Parathyroid adenoma (tissue), 2 donors: Measurements from ENCODE around the gene NFATC2.

ENCODE experiments used
- H2AFZ ChIP-seq: fragments of 300-600 bp; sonication (generic); one replicate; pipeline ENCODE4 v1.7.0; 2017; ENCODE audit warnings: antibody characterized with exemption, mild to moderate bottlenecking
- H3K27ac ChIP-seq: fragments of 300-600 bp; sonication (generic); one replicate; pipeline ENCODE4 v1.7.0; 2017
- H3K27me3 ChIP-seq: fragments of 300-600 bp; sonication (generic); one replicate; pipeline ENCODE4 v1.7.0; 2017; ENCODE audit warnings: low read length; ENCODE audit not compliant: control insufficient read depth, insufficient read depth
- H3K36me3 ChIP-seq: fragments of 300-600 bp; sonication (generic); one replicate; pipeline ENCODE4 v1.7.0; 2017; ENCODE audit warnings: low read length; ENCODE audit not compliant: control insufficient read depth, insufficient read depth
- H3K4me1 ChIP-seq: fragments of 300-600 bp; sonication (generic); one replicate; pipeline ENCODE4 v1.7.0; 2017; ENCODE audit warnings: control low read depth
- H3K4me2 ChIP-seq: fragments of 300-600 bp; sonication (generic); one replicate; pipeline ENCODE4 v1.7.0; 2017; ENCODE audit warnings: low read length
- H3K4me3 ChIP-seq: fragments of 300-600 bp; sonication (generic); one replicate; pipeline ENCODE4 v1.7.0; 2017; ENCODE audit warnings: low read depth, low read length
- H3K79me2 ChIP-seq: fragments of 300-600 bp; sonication (generic); one replicate; pipeline ENCODE4 v1.7.0; 2017; ENCODE audit warnings: control low read depth
- H3K9ac ChIP-seq: fragments of 300-600 bp; sonication (generic); one replicate; pipeline ENCODE4 v1.7.0; 2017; ENCODE audit warnings: mild to moderate bottlenecking
- H3K9me3 ChIP-seq: fragments of 300-600 bp; sonication (generic); one replicate; pipeline ENCODE4 v1.7.0; 2017; ENCODE audit warnings: low read length; ENCODE audit not compliant: control insufficient read depth
- TF ChIP-seq, protein P1 (sequence below): fragments of 300-600 bp; sonication (generic); IDR thresholded peaks from one replicate; pipeline ENCODE4 v1.7.0; 2017; ENCODE audit warnings: antibody characterized with exemption, mild to moderate bottlenecking
- donor health status: primary hyperparathyroidism.

The NFATC2 gene

DNA sequence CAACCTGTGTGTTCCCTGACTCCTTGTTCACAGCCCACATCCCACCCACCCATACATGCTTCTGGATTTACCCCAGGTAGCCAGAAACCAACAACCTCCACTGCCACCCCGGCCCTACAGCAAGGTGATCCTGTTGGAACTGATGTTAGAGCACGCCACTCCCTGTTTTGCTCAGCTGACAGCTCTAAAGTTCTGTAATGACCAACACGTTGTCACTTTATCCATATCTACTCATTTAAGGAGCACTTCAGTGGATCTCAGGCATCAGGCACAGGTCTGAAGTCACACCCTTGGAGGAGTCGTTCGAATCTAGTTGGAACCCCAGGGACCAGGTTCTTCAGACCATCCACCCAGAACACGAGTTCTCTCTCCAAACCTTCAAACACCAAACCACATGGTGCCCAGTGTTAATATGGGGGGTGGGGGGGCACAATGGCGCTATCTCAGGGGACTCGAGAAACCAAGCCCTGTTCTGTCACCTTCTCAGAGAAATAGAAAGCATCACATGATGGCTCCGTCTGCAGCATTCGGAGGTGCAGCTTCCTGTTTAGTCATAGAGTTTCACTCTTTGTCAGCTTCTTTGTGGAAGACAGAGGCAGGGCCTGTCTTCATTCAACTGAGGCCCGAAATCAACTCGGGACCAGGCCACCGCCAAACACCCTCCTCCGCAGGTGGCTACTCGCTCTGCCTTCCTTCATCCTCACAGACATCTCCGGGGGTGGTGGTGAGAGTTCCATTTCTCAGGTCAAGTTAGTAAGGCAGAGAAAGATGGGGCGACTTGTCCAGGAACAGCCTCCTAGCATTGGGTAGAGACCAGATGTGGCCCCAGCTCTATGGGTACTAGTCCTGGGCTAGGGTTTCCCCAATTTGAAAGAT is 142.2 kb downstream of the NFATC2 start:
- no peaks in the 10 kb centered on the region for H3K27me3 ChIP-seq

DNA sequence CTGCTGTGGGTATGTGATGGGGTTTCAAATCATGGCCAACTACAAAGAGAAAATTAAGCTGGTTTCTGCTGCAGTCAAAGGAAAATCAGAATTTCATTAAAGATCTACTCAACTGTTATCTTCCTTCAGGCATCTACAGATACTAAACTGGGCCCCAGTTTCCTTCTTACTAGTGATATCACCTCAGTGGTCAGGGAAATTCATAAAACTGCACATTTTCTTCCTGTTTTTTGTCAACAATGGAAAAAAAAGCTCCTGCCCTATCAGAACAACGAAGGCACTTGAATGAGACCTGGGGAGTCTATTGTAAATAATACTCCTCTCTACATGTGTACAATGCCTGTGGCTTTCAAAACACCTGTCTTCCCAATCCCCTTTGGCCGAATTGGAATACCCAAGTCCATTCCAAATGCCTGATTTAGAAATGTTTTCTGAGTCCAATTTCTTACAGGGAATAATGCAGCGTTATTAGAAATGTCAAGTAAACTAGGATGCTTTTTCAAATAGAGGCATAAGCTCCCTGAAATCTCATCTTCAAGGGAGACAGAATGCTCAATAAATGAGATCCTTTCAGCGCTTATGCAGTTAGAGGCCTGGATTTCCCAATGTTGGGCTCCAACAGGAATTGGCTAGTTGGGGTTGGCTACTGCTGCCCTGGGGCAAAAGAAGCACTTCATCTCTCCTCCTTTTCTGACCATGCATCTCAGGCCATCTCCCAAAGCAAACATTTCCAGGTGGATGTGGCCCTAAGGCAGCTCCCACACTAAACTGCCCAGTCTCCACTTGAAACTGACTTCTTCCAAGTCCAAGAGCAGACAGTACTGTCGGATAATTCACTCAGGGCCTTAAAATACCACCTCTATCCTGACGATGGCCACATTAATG is 143.3 kb downstream of the NFATC2 start:
- Histone ChIP-seq H3K9me3 (no peaks in the 10 kb centered on the region), H2AFZ (no peak overlapping the region), H3K4me1 (no peaks in the 10 kb centered on the region), H3K4me3 (no peak overlapping the region), H3K79me2 (no peaks in the 10 kb centered on the region), H3K9ac (no peak overlapping the region), H3K27me3 (no peaks in the 10 kb centered on the region), H3K4me2 (no peak overlapping the region), H3K36me3 (no peaks in the 10 kb centered on the region), H3K27ac (no peak overlapping the region)
- TF ChIP-seq, protein P1, sequence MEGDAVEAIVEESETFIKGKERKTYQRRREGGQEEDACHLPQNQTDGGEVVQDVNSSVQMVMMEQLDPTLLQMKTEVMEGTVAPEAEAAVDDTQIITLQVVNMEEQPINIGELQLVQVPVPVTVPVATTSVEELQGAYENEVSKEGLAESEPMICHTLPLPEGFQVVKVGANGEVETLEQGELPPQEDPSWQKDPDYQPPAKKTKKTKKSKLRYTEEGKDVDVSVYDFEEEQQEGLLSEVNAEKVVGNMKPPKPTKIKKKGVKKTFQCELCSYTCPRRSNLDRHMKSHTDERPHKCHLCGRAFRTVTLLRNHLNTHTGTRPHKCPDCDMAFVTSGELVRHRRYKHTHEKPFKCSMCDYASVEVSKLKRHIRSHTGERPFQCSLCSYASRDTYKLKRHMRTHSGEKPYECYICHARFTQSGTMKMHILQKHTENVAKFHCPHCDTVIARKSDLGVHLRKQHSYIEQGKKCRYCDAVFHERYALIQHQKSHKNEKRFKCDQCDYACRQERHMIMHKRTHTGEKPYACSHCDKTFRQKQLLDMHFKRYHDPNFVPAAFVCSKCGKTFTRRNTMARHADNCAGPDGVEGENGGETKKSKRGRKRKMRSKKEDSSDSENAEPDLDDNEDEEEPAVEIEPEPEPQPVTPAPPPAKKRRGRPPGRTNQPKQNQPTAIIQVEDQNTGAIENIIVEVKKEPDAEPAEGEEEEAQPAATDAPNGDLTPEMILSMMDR: no peak

More for the DNA sequence above, 142.2 kb downstream of the NFATC2 start:
- TF ChIP-seq, protein P1: no peak
- no peak overlapping the region for H3K27ac ChIP-seq
- H3K4me3 ChIP-seq: no peak overlapping the region
- H3K4me2 ChIP-seq: no peak overlapping the region
- no peaks in the 10 kb centered on the region for H3K9me3 ChIP-seq
- H2AFZ ChIP-seq: no peak overlapping the region
- no peaks in the 10 kb centered on the region for H3K36me3 ChIP-seq
- H3K4me1 ChIP-seq: no peaks in the 10 kb centered on the region
- H3K9ac ChIP-seq: no peak overlapping the region
- no peaks in the 10 kb centered on the region for H3K79me2 ChIP-seq

DNA sequence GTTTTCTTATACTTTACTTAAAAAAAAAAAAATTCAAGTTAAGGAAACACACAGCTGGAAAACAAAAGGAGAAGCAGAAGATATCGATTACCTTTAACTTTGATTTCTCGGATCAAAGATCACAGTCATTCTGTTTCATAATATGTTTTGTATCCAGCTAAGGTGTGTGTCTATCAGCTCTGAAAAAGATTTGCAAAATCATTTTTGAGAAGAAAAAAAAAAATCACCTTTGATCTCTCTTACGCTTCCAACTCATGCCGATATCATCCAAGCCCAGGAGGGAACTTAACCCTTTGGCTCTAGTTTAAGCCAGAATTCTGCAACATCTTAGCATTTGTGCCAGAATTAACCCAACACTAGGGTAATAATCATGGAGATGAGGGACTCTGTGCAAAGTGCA is 144.0 kb downstream of the NFATC2 start:
- H3K27me3 ChIP-seq: no peaks in the 10 kb centered on the region
- no peaks in the 10 kb centered on the region for H3K9me3 ChIP-seq
- H3K36me3 ChIP-seq: no peaks in the 10 kb centered on the region
- H2AFZ ChIP-seq: no peak overlapping the region
- no peak overlapping the region for H3K4me2 ChIP-seq
- TF ChIP-seq, protein P1: no peak
- H3K4me3 ChIP-seq: no peak overlapping the region
- no peak overlapping the region for H3K9ac ChIP-seq
- no peaks in the 10 kb centered on the region for H3K4me1 ChIP-seq
- no peak overlapping the region for H3K27ac ChIP-seq
- no peaks in the 10 kb centered on the region for H3K79me2 ChIP-seq

DNA sequence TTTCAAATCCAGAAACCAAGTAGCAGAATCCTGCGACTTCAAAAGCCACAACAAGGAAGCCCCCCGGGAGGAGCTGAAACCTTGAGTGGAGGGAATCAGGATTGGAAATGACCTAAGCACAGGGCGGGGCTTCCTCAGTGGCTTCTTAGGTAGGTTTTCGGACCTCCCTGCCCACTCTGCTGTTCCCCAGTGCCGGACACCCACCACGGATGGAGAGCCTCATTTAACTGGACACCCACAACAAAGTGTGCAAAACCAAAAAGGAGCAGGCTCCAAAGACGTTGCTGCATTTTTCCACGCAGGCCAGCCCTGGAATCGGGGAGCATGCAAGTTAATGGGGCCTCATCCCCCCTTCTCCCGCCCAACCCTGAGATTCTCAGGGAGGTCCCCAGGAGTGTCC is 144.4 kb downstream of the NFATC2 start:
- TF ChIP-seq, protein P1: no peak
- H3K27me3 ChIP-seq: no peaks in the 10 kb centered on the region
- no peaks in the 10 kb centered on the region for H3K9me3 ChIP-seq
- no peaks in the 10 kb centered on the region for H3K36me3 ChIP-seq
- H2AFZ ChIP-seq: no peak overlapping the region
- no peak overlapping the region for H3K27ac ChIP-seq
- no peak overlapping the region for H3K4me2 ChIP-seq
- no peaks in the 10 kb centered on the region for H3K4me1 ChIP-seq
- no peaks in the 10 kb centered on the region for H3K79me2 ChIP-seq
- no peak overlapping the region for H3K4me3 ChIP-seq
- H3K9ac ChIP-seq: no peak overlapping the region
